Osteoblast (primary cell): ENCODE measurements around the gene ZSCAN5C. TPM values are rescaled to one million over a fixed set of nuclear protein-coding genes. Genes with fewer than 3 reads are reported as not detected.
"Not testable (repeated sequence)": the region's sequence is repeated elsewhere in the genome, so short reads cannot be mapped to it uniquely, and the experiment has no call there.

Source experiments
- DNase-seq: peaks from one replicate; pipeline ENCODE4 v3.0.0; 2011; ENCODE audit warnings: low spot score, mixed read lengths; ENCODE audit not compliant: insufficient read length; ENCODE audit errors: missing footprints
- H2AFZ ChIP-seq: 2 replicates; pipeline ENCODE4 v1.6.0; 2011; ENCODE audit warnings: mild to moderate bottlenecking, low read length
- H3K27ac ChIP-seq: 2 replicates; pipeline ENCODE4 v1.5.1; 2011; ENCODE audit warnings: mild to moderate bottlenecking, low read depth, low read length, moderate library complexity
- H3K27me3 ChIP-seq: 2 replicates; pipeline ENCODE4 v1.6.0; 2012; ENCODE audit warnings: mild to moderate bottlenecking, control low read depth, inconsistent platforms, low read length, moderate library complexity; ENCODE audit not compliant: insufficient read depth
- H3K36me3 ChIP-seq: 2 replicates; pipeline ENCODE4 v1.5.1; 2011; ENCODE audit warnings: mild to moderate bottlenecking, low read length, control low read depth, moderate library complexity; ENCODE audit not compliant: insufficient read depth
- H3K4me1 ChIP-seq: 2 replicates; pipeline ENCODE4 v1.5.1; 2011; ENCODE audit warnings: mild to moderate bottlenecking, low read length, control low read depth, moderate library complexity; ENCODE audit not compliant: insufficient read depth
- H3K4me2 ChIP-seq: 2 replicates; pipeline ENCODE4 v1.6.0; 2011; ENCODE audit warnings: mild to moderate bottlenecking, low read length; ENCODE audit not compliant: insufficient read depth
- H3K4me3 ChIP-seq: fragments of 200-600 bp; sonication (generic); 3 replicates; pipeline ENCODE4 v1.5.1; 2012; ENCODE audit warnings: mild to moderate bottlenecking, low read length, inconsistent platforms; ENCODE audit not compliant: insufficient read depth
- H3K79me2 ChIP-seq: 2 replicates; pipeline ENCODE4 v1.6.0; 2012; ENCODE audit warnings: mild to moderate bottlenecking, low read length, control low read depth, inconsistent platforms; ENCODE audit not compliant: insufficient read depth
- H3K9me3 ChIP-seq: 2 replicates; pipeline ENCODE4 v1.5.1; 2011; ENCODE audit warnings: low read depth, low read length, control low read depth
- H4K20me1 ChIP-seq: 2 replicates; pipeline ENCODE4 v1.6.0; 2012; ENCODE audit warnings: mild to moderate bottlenecking, low read length, control low read depth; ENCODE audit not compliant: insufficient read depth
- CTCF ChIP-seq: IDR thresholded peaks from 2 replicates; pipeline ENCODE4 v1.5.1; 2011; ENCODE audit warnings: mild to moderate bottlenecking, low read depth, low read length, moderate library complexity; ENCODE audit errors: extremely low read depth
- total RNA-seq: library from RNA; depleted of rRNA; stranded (reverse); fragments of >200 nt; gene quantifications from 2 replicates; pipeline ENCODE4 v1.2.3, GENCODE V29; 2012

The ZSCAN5C gene
- total RNA-seq, 1 donor, result not detected

- TF ChIP-seq CTCF, result no peak
- Histone ChIP-seq H3K9me3 (no peaks in the 10 kb centered on the region), H3K4me1 (no peaks in the 10 kb centered on the region), H3K79me2 (no peaks in the 10 kb centered on the region), H3K27ac (no peak overlapping the region), H2AFZ (no peak overlapping the region), H3K27me3 (no peaks in the 10 kb centered on the region), H3K4me2 (no peak overlapping the region), H3K36me3 (no peaks in the 10 kb centered on the region), H4K20me1 (no peaks in the 10 kb centered on the region), H3K4me3 (no peak overlapping the region)
- DNase-seq, result no peak
These were observed 10.4 kb upstream of the ZSCAN5C start for GRCh38 chr19:56191711-56192110.

DNA sequence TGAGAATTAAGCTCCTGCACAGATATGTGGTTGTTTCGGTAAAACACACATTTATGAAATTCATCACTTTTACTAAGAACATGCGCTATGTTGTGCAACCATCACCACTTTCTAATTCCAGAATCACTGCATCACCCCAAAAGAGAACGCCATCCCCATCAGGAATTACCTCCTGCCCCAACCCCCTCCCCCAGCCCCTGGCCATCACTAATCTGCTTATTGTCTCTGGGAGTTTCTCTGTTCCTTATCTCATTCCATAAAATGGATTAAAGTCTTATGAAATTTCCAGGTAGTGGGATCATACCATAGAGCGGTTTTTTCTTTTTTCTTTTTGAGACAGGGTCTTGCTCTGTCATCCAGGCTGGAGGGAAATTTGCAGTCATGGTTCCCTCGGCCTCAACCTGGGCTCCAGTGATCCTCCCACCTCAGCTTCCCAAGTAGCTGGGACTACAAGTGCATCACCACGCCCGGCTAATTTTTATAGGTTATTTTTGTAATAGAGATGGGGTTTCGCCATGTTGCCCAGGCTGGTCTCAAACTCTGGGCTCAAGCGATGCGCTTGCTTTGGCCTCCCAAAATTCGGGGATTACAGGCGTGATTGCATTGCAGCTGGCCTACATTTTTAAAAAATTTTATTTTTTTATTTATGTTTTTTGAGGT is 8.0 kb upstream of the ZSCAN5C start:
- H3K4me1 ChIP-seq, result no peaks in the 10 kb centered on the region
- no peak for TF ChIP-seq CTCF
- H3K27ac ChIP-seq, result no peak overlapping the region
- no peak overlapping the region for H3K4me3 ChIP-seq
- no peak overlapping the region for H2AFZ ChIP-seq
- no peaks in the 10 kb centered on the region for H3K36me3 ChIP-seq
- H3K79me2 ChIP-seq, result no peaks in the 10 kb centered on the region
- H3K4me2 ChIP-seq, result no peak overlapping the region
- H3K9me3 ChIP-seq, result no peaks in the 10 kb centered on the region
- no peaks in the 10 kb centered on the region for H3K27me3 ChIP-seq
- DNase-seq, result no peak
- H4K20me1 ChIP-seq, result no peaks in the 10 kb centered on the region

- H3K4me3 ChIP-seq, H3K36me3 ChIP-seq, H4K20me1 ChIP-seq, H2AFZ ChIP-seq, H3K4me1 ChIP-seq, H3K9me3 ChIP-seq, H3K79me2 ChIP-seq, DNase-seq, H3K4me2 ChIP-seq, H3K27me3 ChIP-seq, H3K27ac ChIP-seq: not testable (repeated sequence)
These were observed 4.4 kb upstream of the ZSCAN5C start, which contains the start of gene ZSCAN5B for GRCh38 chr19:56197646-56198045. Gene ZSCAN5B, minus strand, starts transcription at chr19:56197783. Its CDS starts 4,731 bp downstream, at chr19:56193052.

- DNase-seq, result no peak
- H4K20me1 ChIP-seq, result no peaks in the 10 kb centered on the region
- no peak overlapping the region for H2AFZ ChIP-seq
- no peaks in the 10 kb centered on the region for H3K79me2 ChIP-seq
- H3K27me3 ChIP-seq, result no peaks in the 10 kb centered on the region
- no peak overlapping the region for H3K27ac ChIP-seq
- no peak for TF ChIP-seq CTCF
- H3K4me2 ChIP-seq, result no peak overlapping the region
- no peaks in the 10 kb centered on the region for H3K36me3 ChIP-seq
- no peaks in the 10 kb centered on the region for H3K4me1 ChIP-seq
- H3K4me3 ChIP-seq, result no peak overlapping the region
- H3K9me3 ChIP-seq, result no peaks in the 10 kb centered on the region
These were observed 2.4 kb upstream of the ZSCAN5C start for GRCh38 chr19:56199687-56200086.

DNA sequence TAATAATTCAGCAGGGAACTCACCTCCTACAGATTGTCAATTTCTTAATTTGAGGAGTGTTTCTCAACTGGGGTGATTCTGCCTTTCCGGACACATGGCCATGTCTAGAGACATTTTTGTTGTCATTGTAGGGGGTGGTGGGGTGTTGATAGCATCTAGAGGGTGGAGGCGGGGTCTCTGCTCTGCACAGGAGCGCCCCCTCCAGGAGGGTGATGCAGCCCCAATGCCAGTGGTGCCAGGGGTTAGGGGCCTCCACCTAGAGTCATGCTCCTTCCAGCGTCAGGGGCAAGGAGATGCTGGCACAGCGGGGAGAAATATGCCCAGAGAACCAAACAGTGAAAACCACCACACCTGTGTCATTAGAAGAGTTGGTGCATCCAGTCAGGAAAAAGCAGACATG is 5.5 kb downstream of the ZSCAN5C start:
- not testable (repeated sequence) for H3K36me3 ChIP-seq, H4K20me1 ChIP-seq, H3K4me2 ChIP-seq, DNase-seq, H3K27me3 ChIP-seq, H2AFZ ChIP-seq, H3K4me1 ChIP-seq, H3K27ac ChIP-seq, H3K79me2 ChIP-seq, H3K9me3 ChIP-seq, H3K4me3 ChIP-seq
